TTC549 (cell line): ENCODE results near the gene CACNA2D3.

Source experiments
- FAIRE-seq: peaks from 2 replicates; lab custom pipeline; 2012; peaks lifted over from hg19 to GRCh38; lab: Jason Lieb, UNC

The CACNA2D3 gene

DNA sequence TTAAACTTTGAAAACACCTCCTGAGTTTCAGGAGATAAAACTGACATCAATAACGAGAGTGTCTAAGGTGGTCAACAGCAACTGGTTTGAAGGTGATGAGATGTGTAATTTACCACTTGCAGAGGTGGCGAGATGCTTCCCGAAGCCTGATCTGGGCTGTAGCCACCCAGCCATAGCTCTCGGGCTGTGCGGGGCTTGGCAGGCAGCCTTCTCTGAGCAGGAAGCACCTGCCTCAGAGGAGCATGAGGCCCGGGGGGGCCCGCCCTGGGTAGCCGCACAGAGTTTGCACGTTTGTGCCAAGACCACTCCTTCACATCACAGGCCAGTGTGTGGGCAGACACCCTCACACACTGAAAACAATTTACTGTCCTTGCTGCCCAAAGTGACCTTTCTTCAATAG, 220.3 kb downstream of the CACNA2D3 start:
- no peak for FAIRE-seq

GRCh38 chr3:54343495-54343894, 221.1 kb downstream of the CACNA2D3 start:
- FAIRE-seq = no peak

DNA sequence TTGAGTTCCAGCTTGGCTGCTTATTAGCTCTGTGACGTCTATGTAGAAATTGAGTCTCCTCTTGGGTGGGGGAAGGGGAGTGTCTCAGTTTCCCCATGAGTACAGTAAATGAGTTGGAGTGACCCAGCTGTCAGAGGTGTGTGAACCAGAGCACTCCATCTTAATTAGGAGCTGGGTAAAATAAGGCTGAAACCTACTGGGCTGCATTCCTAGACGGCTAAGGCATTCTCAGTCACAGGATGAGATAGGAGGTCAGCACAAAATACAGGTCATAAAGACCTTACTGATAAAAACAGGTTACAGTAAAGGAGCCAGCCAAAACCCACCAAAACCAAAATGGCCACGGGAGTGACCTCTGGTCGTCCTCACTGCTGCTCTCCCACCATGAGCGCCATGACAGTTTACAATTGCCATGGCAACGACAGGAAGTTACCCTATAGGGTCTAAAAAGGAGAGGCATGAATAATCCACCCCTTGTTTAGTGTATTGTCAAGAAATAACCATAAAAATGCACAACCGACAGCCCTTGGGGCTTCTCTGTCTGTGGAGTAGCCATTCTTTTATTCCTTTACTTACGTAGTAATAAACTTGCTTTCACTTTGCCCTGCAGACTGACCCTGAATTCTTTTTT, 222.4 kb downstream of the CACNA2D3 start:
- no peak for FAIRE-seq

DNA sequence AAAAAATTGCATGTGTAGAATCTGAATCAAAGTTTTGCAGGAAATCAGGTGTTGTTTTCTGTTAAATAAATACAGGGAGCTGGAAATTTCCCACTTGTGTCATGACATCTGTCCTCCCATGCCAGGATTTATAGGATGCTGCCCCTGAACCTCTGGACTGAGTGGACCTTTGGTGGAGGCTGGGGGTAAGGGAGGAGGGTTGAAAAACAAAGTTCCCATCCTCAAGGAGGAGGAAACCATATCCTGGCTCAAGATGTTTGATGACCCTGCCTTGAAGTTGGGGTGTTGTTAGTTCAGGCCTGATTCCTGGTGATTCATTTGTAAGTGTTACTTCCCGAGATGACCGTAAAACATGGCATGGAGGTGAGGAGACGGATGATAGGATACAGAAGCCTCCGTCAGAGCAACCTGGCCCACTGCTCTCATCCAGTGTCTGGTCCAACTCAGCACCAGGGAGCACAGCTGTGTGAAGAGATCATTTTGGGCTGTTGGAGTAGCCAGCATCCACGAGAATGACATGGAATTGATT, 223.6 kb downstream of the CACNA2D3 start:
- FAIRE-seq = no peak

DNA sequence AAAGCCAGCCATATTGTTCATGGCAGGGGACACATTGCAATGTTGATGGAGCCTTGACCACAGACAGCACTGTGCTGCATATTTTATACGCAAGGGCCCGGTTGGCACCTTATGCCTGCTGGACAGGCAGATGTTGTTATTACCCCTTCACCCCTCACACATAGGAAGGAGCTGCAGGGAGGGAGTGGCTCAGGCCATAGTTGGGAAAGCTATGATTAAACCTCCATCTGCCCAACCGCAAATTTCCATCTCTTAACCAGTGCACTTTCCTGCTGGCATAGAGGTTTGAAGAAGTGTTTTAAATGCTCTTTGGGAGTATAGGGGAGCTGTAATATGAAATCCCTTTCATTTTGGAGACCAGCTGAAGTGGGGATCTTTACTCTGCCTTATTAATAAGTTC, 224.7 kb downstream of the CACNA2D3 start:
- no peak for FAIRE-seq

DNA sequence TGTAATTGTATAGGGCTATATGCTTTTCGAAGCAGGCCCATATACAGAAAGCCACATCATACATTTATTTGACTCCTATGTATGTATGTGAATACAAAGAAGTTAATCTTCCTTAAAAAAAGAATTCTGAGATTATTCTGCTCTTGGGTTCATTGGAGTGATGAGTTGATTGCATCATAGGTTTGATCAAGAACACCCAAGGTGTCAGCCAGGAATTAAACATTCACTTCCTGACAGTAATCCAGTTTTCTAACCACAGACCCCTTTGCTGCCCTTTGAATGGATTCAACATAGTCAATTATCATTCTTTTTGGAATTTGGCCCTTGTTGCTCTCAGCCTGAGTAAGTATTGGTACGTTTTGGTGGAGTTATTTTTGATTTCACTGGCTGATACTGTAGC, 225.6 kb downstream of the CACNA2D3 start:
- no peak for FAIRE-seq

- no peak for FAIRE-seq
These were observed 226.9 kb downstream of the CACNA2D3 start for GRCh38 chr3:54349231-54349652.

DNA sequence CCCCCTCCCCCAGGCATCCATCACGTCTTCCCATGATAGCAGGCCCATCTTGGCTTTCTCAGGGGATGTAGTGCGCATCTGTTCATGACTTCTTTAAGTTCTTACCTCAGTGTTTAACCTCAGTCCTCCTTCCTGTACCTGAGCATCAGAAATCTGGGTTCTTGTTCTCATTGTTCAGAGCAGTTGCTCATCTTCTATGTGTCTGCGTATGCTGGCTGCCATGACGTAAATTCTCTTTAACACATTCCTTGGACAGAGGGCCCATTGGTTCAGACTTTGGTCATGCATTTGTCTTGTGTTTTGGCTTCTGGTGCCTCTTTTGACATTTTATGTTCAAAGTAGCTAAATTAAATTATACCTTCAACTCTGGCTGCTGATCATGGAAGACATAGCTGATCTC, 227.3 kb downstream of the CACNA2D3 start:
- FAIRE-seq = no peak

DNA sequence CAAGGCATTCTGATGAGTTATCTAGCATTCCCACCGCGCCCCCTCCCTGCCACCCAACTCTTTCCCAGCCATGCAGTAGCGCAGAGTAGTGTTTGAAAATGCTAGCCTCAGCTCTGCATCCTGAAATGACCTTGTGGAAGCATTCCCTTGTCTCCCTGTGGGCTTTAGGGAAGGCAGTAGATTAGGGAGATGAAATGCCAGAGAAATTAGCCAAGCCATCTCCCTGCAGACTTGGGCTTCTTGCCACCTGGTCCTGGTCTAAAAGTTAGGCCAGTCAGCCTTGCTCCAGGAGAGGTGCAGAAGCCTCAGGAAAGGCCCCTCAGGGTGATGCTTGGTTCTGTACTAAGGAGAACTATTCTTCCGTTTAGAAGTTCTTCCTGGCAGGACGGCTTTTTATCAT, 231.2 kb downstream of the CACNA2D3 start:
- no peak for FAIRE-seq

DNA sequence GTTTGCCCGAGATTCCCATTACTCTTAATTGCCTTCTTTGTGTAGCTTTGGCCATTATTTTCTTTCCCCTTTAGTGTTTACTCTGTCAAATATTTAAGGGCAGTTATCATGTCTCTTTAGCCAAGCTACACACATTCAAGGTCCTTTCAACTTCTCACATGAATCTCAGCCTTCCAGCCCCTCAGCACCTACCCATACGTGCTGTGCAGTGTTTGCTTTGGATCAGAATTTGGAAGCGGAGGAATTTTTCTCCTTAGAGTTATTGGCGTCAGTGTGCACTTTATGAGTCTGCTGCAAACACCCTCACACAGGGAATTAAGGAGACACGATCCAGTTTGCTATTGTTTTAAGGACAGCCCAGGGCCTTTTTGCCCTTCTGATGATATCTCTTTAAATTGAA, 231.6 kb downstream of the CACNA2D3 start:
- no peak for FAIRE-seq

- no peak for FAIRE-seq
These were observed 233.4 kb downstream of the CACNA2D3 start for GRCh38 chr3:54355800-54356199.

GRCh38 chr3:54356261-54357045, 234.1 kb downstream of the CACNA2D3 start:
- no peak for FAIRE-seq

GRCh38 chr3:54357301-54357700, 234.9 kb downstream of the CACNA2D3 start:
- no peak for FAIRE-seq

- no peak for FAIRE-seq
These were observed 236.0 kb downstream of the CACNA2D3 start for GRCh38 chr3:54358316-54358715.

DNA sequence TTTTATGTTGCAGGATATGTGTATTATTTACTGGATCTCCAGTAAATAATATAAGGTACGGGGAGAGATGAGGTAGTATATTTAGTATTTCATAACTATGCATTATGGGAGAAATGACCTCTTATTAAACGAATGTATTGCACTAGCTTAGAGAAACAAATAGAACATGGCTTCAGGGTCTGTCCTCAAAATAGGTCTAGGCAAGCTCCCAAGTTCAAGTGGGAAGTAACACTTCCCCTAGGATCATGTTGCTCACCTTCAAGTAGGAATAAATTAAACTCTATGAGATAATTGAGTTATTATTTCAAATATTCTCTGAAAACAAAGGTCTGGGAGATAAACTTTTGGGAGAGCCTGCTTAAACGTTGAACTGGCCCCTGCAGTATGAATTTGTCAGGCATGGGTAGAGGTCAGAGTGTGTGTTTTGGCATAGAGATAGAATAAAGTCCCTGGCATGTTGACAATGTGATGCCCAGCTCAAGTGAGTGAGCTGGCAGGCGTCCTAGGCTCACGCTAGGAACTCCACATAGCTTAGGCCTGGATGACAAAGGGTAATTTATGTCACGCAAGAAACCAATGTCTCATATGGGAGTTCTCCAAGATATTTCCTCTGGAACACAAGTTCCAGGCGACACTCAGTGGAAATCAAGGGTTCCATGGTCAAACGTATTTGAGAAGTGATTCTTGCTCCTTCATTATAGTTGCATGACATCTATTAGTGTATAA, 236.8 kb downstream of the CACNA2D3 start:
- no peak for FAIRE-seq

DNA sequence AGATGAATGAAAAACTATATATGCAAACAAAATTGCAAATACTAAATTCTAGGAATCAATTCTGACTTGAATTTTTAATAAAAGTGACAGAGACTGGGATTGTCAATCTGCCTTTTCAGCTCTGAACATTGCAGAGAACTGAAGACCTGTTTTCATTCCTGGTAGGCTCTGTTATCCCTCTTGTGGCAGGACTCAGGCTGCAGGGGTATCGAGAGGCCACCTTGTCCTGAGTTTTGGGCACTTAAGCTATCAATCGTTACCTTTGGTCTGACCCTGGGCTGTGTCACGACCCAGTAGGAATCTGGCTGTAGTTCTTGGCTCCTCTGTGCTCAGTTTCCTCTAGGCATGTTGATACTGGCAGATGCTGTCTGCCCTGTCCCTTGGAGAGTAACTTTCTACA, 238.0 kb downstream of the CACNA2D3 start:
- no peak for FAIRE-seq

DNA sequence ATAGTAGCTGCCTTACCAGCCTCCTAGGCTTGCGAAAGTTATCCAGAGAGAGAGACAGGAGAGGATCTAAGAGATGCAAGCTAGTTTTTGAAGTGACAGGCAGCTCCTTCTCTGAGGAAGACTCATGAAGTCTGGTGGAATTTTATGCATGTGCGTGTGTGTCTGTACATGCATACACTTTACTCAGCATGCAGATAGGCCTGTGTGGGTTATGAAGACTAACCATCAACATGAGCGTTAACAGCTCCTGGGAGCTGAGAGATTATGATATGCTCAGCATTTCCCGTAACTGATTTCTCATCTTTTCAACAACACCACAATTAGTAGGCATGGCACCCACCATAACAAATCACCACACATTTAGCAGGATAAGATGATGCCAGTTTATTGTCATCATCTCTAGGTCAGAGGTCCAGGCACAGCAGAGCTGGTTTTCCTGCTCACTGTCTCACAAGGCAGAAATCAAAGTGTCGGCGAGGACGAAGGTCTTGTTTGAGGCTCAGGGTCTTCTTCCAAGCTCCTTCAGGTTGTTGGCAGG, 239.5 kb downstream of the CACNA2D3 start:
- no peak for FAIRE-seq

DNA sequence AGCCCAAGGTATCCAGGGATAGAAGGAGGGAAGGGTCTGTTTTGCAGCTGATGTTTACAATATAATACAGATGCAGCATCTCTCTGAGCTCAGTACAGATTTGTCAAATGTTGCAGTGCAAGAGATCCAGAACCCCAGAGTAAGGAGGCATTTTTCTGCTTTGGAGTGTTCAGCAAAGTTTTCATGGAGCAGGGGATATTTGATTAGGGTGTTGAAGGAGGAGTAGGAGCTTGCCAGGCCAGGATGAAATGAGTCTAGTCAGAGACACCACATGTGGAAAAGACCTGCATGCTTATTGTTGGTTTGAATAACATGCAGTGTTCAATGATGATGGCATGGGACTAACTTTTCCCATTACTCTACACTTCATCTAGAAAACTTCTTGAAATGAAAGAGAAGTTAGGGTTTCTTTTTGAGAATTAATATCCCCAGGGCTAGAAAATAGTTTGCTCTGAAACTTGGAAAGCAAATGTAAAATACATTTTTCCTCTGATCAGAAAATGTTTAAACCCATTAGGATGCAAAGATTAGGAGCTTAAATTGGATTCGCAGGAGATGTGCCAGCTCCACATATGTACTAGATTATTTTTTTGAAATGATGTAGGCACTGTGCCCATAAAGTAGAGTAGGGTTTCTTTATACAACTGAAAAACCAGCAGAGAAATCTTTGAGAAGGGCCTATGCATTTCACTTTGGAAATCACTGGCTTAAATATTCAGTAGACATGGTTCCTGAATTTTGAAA, 243.8 kb downstream of the CACNA2D3 start:
- no peak for FAIRE-seq

DNA sequence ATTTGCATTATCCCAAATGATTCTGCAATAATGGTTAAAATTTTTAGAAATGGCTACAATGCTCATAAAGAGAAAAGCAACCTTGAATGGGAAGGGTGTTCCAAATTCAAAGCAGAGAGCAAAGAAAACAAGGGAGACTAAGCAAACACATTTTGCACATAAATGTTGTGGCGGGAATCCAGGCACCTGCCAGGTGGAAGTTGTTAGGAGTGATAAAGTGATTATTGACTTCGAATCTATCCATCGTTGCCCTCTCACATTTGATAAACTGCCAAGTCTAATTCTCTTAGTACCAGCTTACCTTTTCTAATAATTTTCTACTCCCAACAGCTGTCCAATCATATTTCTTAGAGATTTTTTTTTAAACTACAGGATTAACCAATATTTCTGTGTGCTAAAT, 244.5 kb downstream of the CACNA2D3 start:
- no peak for FAIRE-seq

DNA sequence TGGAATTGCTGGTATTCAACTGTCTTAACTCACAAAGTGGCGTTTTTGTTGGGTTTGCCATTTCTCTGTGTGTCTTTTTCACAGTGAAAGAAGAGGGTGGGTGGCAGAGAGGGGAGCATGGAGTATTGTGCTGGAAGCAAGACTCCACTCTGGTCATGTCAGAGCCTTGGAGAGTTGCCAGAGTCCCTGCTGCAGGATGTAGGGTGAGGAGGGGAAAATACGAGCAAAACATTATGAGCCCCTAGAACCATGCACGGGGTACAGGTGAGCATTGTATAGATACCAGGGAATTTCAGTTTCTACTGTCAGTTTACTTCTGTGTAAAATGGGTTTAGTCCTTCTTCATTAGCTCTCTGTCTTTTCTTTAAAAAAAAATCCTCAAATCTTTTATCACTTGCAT, 249.9 kb downstream of the CACNA2D3 start:
- no peak for FAIRE-seq

- FAIRE-seq = no peak
These were observed 252.0 kb downstream of the CACNA2D3 start for GRCh38 chr3:54374214-54374852.
